Activated T-helper 1 cell treated with Interleukin-2 at 50 U/mL for 16 hours (primary cell): Measurements from ENCODE around the gene RTN4R.

Source experiments
- DNase-seq: peaks from one replicate; pipeline ENCODE4 v3.0.0-alpha.2; 2020; ENCODE audit warnings: low read depth

RTN4R gene

DNA sequence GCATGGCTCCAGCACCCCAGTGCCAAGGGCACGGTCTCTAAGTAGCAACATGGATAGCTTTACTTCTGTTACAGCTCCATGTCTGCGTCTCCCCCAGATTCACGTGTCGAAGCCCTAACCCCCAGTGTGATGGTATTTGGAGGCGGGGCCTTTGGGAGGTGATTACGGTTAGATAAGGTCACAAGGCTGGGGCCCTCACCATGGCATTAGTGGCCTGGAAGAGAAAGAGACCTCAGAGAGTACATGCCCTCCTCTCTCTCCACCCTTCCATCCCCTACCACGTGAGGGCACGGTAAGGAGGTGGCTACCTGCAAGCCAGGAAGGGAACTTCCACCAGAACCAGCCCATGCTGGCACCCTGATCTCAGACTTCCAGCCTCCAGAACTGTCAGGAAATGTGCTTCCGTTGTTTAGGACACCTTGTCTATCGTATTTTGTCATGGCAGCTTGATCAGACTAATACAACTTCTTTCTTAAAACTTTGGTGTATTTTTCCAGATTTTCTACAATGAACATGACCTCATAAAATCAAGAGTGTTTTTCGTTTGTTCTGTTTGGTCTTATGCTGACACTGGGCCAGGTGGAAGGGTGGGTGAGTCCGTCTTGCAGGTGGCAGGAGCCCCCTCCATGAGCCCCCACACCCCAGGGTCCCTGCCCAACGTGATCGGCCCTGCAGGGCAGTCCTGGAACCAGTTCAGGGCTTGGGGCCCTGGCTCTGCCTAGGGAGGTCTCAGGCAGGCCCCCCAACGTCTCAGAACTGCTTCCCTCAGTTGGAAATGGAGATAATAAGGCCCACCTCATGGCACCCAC is 10.7 kb downstream of the RTN4R start:
- DNase-seq, result no peak

DNA sequence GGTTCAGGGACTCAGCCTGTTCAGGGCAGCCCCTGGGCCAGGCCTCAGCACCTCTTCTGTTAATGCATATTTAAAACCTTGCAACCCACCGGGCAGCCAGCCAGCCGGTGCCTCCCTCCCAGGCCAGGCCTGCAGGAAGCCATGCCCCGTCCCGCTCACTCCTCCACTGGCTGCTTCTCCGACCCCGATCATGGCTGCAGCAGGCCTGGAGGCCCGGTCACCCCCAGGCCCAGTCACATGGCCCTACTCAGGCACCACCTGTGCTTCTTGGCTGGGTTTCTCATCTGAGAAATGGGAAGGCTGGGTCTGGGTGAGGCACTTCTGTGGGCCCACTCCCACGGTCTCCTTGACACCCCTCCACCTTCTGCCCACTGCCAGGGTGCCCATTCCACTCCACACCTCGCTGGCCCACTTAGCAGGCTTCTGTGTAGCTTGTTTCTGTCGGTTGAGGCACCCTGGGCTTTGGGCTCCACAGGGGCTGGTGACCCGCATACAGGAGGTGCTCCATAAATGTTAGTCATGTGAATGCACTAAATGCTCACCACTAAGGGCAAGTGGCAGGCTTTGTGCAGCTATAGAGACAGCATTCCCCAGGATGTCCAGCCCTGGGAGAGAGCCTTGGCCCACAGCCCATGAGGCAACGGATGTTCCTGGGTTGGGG is 11.4 kb downstream of the RTN4R start:
- no peak for DNase-seq

DNA sequence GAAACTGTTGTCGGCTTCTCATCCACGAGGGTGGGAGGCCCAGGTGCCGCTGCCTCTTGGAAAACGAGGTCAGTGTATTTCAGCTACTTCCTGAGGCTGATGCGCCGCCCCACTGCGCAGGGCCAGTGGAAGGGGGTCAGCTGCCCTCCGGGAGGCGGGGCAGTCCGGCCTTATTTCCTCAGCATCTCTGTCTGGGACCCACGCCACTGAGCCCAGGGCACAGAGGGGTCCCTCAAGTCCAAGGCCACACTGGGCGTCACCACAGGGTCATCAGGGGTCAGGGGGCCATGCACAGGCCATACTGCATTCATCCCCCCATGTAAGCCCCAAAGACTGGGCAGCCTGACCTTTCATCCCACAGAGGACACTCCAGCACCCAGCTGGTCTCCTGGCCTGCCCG is 12.1 kb downstream of the RTN4R start:
- no peak for DNase-seq

DNA sequence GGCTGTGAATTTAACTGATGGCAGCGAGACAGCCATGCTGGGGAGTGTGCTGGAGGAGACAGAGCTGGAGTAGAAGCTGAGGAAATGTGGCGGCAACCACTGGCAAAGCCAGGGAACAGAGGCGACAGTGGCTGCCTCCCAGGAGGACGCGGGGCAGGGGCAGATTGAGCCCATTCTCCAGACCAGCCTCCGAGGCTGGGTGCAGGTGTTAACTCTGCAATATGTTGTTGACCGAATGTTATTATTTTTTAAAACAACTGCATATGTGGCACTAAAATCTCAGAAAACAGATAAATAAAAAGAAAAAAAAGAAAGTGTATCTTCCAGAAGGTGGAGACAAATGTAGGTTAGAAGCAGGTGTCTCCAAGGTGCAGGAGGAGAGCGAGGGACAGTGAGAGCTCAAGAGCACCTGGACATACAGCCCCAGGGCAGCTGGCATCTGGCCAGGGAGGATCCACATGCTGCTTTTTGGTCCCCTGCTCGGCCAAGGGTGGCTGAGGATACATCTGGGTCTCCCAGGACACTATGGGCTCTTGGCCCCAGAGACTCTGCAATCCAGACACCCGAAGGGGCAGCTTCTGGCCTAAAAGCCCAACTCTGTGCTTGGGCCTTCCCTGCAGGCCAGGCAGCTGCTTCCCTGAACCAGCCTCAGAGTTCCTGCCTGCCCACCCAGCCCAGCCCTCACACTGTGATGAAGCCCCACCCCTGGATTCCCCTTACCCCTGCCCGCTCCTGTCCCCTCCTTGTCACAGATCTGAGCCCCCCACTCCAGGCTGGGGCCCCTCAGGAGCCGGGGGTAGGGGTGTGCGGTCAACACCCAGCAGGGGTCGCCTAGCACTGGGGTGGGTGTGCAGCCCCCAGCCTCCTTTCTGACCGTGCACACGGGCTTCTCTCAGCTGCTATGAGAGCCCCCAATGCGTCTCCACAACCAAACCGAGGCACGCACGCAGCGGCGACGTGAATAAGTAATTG is 12.9 kb downstream of the RTN4R start:
- no peak for DNase-seq

DNA sequence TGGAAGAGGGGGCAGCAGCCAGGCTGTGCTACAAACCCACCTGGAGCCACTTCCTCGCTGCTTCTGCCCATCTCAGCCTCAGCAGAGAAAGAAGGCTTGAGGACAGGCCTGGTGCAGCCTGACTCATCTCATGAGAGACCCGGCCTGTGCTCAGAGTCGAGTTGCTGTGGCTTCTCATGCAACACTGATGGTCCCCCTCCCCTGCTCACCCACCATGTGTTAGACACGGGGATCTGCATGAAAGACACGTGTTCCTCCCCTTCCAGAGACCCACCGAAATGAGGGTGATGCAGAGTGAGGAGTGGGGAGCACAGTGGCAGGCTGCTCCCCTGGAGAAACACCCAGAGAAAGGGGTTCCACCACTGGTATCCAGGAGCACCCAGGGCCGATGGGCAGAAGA is 15.0 kb downstream of the RTN4R start:
- DNase-seq, result no peak

DNA sequence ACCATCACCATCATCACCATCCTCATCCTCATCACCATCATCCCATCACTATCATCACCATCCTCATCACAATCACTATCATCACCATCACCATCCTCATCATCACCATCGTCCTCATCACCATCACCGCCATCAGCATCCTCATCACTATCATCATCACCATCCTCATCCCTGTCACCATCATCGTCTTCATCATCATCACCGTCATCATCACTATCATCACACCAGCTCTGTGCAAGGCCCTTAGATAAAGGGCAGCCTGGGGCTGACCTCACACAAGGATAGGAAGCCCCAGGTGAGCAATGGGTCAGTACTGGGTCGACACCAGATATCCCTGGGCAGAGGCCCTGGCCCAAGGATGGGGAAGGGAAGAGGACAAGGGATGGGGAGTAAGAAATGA is 16.1 kb downstream of the RTN4R start:
- DNase-seq, result no peak

DNA sequence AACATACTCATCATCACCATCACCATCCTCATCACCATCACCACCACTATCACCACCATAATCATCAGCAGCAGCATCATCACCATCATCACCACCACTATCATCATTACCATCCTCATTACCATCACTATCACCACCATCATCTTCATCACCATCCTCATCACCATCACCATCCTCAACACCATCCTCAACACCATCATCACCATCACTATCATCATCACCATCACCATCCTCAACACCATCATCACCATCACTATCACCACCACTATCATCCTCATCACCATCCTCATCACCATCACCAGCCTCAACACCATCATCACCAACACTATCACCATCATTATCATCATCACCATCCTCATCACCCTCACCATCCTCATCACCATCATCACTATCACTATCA is 16.6 kb downstream of the RTN4R start:
- no peak for DNase-seq

DNA sequence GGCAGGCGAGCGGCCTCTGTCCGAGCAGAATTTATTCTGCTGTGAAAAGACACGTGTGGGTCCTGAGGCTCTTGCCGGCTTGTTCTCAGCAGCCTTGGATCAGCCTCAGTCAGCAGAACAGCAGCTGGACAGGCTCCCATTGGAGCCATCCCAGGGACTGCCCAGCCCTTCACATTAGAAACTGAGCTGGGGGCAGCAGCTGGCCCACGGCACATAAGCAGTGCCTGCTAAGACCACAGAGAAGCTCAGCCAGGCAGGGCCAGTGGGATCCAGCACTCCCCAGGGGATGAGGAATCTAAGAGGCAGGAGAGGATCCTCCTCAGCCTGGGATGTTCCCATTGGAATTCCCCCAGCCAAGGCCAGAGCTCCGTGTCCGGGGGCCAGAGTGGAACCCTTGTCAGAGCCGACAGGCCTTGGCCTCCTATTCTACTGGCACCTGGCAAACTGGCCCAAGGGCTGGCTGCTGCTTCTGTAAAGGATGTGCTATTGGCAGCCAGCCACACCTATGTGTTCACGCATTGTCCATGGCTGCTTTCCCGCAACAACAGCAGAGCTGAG is 18.2 kb downstream of the RTN4R start:
- DNase-seq, result no peak

DNA sequence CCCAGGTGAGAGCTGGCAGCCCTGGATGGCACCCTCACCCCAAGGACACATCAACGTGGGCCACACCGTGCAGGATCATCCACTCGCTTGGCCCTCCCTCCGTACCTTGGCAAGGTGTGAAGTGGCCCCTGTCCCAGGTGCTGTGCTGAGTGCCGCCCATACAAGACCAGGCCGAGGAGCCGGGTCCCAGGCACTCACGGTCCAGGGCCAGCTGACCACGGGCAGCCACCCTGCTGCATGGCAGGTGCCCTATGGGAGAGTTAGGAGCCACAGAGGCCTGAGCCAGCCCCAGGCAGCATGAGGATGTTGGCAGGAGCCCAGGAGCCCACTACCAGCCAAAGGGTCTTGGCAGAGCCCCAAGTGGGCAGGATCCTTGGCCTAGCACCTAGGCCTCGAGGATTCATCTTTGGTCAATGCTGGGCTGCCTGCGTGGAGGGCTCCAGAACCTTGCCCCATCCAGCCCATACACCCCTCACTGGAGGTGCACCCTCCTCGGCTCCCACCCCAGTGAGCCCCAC is 19.6 kb downstream of the RTN4R start:
- no peak for DNase-seq

DNA sequence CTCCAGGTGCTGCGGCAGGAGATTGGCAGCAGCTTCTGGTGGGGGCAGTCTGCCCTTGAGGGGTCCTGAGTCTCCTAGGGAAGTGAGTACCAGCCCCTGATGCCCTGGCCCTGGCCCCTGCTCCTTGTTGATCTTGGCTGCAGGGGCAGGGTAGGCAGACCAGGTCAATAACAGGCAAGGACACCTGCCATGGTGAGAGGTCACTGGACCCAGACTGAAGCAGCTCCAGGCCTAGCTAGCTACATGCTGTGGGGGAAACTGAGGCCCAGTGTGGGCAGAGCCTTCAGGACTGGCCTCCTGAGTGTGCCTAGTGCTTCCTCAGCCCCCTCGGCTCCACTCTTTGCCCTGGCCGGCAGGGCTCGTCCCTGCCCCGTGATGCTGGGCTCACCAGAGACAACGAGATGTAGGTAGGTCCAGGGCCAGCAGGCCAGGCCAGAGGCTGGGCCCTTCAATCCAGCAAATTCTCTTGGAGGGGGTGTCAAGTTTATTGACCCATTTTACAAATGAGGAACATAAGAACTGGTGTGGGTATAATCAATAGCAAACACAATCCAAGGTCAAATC is 20.4 kb downstream of the RTN4R start:
- no peak for DNase-seq

DNA sequence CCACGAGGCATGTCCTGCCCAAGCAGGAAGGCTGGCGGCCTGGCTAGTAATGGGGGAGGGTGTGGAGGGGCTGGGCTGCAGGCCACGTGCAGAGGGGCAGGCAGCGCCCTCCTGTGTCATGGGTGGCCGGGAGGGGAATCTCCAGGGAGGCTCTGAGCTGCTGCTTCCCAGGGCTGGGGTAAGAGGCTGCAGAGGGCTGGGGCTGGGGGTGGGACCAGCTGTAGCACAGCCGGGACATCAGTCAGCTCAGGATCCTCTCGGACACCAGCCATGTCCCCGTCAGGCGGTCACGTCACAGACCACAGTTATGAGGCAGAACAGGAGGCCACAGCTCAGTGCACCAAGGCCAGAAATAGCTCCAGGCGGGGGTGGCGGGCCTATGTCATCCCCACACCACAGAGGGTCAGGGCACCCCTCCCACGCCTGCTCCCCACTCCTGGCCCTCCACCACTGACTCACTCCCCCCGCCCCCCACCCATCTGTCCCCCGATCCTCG is 21.1 kb downstream of the RTN4R start:
- no peak for DNase-seq

DNA sequence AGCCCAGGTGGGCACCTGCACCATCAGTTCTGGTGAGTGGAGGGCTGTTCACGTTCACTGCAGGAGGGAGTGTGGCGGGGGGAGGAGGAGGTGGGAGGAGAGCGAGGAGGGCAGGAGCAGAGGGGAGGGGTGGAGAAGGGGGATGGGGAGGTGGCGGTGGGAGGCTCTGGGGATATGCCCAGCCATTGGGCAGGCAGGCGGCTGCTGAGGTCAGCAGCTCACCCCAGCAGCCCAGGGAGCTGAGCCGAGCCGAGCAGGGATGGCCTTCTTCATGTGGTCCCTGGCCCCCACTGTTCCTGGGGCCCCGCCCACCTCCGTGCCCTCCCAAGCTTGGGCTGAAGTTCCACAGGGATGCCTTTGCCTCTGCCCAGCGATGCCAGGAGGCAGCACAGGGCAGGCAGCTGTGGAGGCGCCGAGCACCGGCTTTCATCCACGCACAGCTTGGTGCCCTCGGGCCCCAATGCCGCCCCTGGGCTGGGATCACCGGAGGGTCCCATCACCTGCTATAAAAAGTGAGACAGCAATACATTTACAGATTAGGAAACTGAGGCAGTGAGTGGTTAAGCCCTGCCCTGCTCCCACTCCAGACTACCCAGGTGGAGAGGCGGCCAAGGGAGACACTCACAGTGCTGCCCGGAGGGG is 21.6 kb downstream of the RTN4R start:
- DNase-seq, result no peak

DNA sequence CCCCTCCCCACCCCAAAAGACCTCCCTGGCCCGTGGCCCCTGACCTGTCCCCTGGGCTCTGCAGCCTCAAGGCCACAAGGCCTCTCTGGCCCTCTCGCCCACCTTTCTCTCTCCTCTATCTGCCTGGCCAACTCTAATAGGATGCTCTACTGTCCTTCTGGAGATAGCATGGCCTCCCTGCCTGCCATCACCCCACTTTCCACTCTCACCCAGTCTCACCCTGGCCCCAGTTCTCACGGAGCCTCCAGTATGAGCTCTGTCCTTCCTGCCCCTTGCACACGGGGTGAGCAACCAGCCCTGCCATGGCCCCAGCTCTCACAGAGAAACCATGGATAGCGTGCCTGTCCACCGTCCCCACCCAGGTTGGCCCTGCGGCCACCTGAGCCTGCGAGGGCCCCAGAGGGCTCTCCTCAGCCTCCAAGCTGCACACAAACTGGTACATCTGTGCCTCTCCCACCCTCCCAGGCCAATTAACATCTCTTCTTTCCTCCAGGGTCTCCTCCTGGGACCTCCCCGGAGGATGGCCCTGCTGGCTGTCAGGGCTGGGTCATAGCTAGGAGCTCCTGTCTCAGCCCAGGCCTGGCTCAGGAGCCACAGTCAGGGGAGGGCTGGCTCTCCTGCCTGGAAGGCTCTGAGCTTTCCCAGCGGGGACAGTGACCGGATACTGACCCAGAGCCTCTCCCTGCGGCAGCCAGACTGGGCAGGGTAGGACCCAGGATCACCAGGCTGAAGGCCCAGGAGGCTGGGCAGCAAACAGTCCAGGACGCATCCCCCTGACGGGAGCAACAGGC is 22.3 kb downstream of the RTN4R start:
- DNase-seq, result no peak

DNA sequence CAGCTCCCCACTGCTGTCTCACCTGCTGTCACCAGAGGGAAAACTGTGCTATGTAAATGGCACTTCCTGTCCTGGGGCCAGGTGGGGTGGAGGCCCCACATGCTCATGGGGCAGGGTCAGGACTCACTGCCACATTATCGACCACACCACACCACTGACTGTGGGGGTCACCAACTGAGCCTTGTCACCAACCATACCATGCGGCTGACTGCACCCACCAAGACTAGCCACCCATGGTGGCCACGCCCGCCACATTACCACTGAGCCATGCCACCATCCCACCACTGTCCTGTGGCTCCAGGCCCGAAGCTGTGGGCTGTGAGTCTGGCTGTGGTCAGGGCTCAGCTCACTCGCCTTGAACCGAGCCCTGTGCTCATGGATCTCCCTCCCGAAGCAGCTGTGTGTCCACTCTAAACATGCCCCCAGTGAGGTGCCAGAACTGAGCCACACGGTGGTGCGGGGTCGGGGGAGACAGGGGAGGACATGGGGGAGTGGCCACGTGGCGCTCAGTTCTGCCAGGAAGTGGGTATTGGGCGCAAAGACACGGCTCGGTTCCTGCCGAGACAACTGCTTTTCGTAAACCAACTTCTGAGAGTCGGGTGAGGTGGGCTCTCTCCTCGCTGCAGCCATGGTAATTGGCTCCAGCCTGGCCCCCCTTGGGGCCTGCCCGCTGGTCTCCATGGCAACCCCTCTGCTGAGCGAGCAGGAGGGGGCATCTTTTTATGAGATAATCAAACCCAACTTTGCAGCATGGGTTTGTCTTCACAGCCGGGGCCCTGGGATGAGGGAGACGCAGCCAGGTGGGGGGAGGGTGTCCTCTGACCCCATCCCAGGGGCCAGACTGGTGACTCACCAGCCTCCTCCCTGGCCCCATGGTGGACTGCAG is 23.2 kb downstream of the RTN4R start:
- peak; percentile 44 for DNase-seq

DNA sequence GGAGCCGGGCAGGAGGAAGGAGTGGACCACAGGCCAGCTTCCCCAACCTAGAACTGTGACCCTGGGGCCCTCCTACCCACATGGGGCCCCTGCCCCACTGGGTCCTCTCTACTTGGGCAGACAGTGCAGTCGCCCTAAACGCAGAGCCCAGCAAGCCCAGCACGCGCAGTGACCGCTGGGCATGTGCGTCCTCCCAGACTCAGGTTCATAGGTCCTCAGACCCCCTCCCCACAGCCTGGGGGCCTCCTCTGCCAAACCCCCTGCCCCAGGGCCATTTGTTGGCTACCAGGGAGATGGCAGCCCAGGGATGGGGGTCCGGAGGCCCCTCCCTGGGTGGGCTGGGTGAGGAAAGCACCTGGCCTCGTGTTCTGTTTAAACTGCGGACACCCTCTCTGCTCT is 23.9 kb downstream of the RTN4R start:
- DNase-seq, result no peak

DNA sequence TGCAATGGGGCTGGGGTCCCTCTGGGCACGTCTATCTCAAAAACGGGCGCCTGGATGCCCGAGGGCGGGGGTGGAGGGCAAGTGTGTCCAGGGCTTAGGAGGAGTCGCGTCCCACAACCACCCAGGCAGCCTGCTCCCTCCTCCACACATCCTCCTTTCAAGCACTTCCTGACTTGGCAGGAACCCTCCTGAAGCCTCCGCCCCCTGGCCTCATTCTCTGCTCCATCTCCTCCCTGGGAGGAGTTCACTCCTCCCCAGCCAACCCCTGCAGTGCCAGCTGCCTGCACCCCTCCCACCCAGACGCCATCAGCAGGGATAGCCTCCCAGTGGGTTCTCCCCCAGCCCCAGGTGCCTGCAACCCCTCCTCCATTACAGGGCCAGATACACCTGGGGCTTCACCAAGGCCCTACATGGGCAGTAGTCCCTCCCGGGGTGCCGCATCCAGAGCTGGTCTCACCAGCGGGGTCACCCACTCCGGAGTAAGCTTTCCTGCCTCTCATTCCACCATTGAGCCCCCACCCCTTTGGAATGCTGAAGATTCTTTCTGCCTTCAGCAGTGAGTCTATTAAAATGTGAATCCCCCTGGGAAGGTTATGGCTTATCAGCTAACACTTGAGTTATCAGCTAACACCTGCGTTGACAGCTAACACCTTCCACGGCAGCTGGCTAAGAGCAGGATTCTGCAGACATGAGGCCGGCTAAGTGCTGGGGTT is 24.4 kb downstream of the RTN4R start:
- peak; percentile 41 for DNase-seq

DNA sequence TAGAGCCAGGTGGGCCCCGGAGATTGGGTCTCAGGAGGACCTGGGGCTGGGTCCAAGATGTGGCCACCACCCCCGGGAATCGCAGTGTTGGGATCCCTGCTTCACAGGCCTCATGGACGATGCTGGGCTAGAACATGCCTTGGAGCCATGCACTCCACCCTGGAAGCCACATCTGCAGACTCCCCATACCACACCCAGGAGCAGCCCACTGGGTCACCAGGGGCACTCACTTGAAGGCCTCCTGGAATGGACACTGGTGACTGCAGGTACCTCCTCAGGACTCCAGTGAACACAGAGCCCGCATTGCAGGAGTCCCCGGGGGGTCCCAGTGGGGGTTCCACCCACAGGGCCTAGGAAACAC is 25.0 kb downstream of the RTN4R start:
- DNase-seq, result no peak

DNA sequence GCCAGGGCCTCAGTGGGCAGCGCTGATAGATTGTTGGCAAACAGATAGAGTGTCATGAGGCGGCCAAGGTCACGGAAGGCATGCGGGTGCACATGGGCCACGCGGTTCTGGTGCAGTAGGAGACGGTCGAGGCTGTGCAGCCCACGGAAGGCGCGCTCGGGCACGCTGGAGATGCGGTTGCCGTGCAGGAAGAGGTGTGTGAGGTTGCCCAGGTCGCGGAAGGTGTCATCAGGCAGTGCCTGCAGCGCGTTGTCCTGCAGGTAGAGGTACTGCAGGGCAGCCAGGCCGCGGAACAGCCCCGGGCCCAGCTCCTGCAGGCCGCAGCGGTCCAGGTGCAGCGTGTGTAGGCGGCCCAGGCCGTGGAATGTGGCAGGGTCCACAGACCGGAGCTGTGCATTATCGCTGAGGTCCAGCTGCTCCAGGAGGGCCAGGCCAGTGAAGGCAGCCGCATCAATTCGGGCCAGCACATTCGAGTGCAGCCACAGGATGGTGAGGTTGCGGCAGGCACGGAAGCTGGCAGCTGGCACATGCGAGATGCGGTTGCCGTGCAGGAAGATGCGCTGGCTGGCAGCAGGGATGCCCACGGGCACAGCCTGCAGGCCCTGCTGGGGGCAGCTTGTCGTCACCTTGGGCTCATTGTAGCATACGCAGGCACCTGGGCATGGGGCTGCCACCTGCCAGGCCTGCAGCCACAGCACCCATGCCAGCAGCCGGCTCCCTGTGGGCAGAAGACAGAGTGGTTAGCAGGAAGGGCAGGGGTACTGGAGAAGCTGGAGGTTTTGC is 25.5 kb downstream of the RTN4R start:
- DNase-seq, result no peak
